CD4-positive, alpha-beta T cell treated with Interleukin-12 subunit alpha and Interleukin-12 subunit beta, for 1 hour (primary cell): ENCODE data around the gene TAX1BP1.
"Not testable (repeated sequence)": the region's sequence is repeated elsewhere in the genome, so short reads cannot be mapped to it uniquely, and the experiment has no call there.

Experiments used
- DNase-seq: peaks from one replicate; pipeline ENCODE4 v3.0.0-alpha.2; 2020

TAX1BP1 gene

DNA sequence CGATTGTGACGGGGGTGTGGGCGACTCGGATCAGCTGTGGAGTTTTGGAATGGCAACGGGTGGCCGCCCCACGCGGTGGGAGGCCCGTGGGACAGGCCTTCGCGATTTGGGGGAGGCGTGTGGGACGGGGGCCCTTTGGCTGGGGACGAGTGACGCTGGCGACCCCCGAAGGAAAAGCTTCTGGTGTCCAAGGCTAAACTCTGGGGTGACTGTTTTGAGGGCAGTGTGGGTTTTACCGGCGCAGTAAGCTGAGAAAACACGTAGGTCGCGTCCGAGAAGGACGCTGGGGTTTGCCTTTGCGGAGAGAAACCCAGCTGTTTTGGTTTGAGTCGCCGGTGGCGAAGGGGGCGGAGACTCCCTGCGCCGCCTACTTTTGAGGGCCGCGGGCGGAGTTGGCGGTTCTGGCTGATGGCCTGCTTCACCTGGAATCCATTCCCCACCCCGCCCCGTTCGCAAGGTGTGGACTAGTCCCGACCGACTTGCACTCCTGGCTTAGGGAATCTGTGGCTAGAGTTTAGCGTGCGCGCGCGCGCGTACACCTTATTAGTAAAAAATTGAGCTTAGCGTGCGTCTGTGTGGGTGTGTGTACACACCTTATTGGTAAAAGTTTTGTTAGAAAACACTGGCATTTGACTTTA lies 606 bp downstream of the TAX1BP1 start:
- peak; percentile 86 for DNase-seq

DNA sequence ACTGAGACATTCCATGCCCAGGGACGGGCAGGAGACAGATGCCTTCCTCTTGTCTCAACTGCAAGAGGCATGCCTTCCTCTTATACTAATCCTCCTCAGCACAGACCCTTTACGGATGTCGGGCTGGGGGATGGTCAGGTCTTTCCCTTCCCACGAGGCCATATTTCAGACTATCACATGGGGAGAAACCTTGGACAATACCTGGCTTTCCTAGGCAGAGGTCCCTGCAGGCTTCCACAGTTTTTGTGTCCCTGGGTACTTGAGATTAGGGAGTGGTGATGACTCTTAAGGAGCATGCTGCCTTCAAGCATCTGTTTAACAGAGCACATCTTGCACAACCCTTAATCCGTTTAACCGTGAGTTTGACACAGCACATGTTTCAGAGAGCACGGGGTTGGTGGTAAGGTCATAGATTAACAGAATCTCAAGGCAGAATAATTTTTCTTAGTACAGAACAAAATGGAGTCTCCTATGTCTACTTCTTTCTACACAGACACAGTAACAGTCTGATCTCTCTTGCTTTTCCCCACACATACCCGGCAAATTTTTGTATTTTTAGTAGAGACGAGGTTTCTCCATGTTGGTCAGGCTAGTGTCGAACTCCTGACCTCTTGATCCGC lies 2.2 kb downstream of the TAX1BP1 start:
- DNase-seq, result not testable (repeated sequence)

DNA sequence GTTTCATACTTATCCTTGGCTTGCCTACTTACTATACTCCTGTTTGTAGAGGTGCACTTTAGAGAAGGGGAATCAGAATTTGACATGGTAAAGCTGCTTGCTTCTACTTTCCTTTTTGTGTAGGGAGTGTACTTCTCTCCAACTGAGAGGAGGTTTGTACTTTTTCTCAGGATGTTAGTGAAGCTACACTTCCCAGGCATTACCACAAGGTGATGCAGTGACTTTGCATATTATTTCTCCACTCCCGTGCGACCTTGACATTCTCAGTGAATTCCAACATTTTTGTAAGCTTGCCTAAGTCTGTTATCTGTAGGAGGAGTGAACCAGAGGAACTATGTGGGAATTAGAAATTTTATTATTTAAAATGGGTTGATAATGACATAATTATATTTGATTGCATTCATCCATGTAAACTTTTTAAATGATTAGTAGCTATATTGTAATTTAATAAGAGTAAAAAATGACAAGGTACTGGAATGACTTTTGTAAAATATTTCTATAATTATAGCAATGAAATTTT lies 5.2 kb downstream of the TAX1BP1 start:
- DNase-seq, result no peak

DNA sequence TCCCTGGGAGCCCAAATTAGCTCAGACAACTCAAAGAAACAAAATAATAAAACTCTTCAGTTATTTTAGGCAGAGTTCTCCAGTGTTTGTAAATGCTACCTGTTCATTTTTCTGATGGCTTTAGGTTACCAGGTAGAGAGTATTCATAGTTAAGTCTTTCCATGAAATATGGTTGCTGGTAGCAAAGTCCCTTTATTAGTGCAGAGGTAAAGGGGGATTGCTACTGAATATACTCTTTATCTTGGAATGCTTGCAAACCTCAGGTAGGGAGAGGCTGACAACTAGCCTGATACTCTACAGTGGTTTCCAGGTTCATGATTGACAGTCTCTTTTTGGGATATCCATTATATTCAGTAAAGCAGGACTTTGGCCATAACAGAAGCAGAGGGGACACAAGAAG lies 6.5 kb downstream of the TAX1BP1 start:
- no peak for DNase-seq

- DNase-seq, result no peak
Observed at GRCh38 chr7:27746978-27747377, 7.0 kb downstream of the TAX1BP1 start.

GRCh38 chr7:27747589-27748368 lies 7.8 kb downstream of the TAX1BP1 start:
- DNase-seq, result no peak

DNA sequence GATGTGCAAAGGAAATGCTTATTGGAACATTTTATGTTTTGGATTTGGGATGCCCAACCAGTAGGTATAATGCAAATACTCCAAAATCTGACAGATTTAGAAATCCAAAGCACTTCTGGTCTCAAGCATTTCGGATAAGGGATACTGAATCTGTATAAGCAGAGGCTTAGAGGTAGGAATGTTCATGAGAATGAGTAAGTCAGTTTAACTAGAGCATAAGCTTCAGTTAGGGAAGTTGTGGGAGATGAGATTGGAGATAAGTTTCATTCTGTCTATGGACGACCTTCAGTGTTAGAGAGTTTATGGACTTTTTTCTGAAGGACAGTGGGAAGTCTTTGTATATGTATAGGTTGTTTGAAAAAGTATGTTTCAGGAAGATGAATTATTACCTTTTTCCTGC lies 10.4 kb downstream of the TAX1BP1 start:
- no peak for DNase-seq

DNA sequence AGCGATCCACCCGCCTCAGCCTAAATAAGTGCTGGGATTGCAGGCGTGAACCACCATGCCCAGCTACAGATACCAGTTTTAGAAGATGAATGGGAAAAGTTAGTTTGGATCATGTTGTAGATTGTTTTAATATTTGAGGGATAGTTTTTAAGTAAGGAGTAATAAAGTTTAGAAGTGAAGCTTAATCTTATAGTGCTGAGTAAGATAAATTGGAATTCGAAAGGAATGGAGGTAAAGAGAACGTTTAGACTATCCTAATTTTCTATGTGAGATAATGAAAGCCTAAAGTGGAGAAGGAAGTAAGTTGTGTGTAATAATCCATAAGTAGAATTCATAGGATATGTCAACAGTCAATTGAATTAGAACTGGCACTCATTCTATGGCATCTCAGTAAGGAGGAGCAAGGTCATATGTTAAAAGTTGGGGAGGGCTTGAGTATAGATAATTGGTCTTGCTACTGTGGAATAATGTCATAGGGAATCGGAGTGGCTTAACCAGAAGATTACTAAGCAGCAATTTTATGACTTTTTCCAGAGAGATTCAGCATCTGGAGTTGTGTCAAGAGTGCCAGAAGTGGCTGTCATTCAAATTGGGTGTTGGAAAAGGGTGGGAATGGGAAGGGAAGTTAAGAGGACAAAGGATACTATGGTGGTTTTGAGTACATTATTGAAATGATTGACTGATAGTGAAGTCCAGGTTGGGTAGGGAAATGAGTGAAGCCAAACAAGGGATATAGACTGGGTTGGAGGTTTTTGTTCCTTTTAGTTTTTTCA lies 12.1 kb downstream of the TAX1BP1 start:
- DNase-seq, result no peak

DNA sequence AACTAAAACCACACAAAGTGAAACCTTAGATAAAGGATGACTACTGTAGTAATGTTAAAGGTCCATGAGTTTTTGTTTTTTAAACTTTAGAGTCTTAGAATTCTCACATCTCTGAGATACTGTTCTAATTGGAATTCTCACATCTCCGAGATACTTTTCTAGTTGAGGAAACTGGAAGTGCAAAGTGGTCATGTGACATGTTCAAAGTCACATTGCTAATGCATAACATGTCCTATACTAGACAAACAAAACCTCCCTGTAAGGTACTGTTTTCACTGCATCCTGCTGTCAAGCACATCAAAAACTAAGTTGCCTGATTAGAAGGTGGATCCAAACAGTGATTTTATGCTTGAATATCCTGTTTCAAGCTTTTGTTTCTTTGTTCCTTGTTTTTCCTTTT lies 13.9 kb downstream of the TAX1BP1 start:
- DNase-seq, result no peak

GRCh38 chr7:27756298-27756697 lies 16.3 kb downstream of the TAX1BP1 start:
- DNase-seq, result no peak

GRCh38 chr7:27759491-27759890 lies 19.5 kb downstream of the TAX1BP1 start:
- DNase-seq, result no peak

DNA sequence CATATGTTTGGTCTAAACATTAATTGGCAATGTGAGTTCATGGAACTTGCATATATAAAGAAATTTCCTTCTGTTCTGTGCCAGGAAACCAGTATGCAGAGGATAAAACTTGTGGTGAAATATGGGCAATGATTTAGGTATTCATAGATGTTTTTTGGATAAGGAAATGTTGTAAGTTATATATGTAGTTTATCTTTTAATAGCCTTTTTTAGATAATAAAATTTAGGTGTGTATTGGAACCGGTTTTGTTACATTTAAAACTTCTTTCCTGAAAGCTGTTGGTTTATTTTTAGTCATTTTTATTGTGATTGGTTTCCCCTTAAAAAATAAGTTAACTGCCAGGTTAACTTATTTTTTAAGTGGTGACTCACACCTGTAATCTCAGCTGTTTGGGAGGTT lies 22.1 kb downstream of the TAX1BP1 start:
- DNase-seq, result no peak

- DNase-seq, result no peak
Observed at GRCh38 chr7:27763983-27764508, 24.1 kb downstream of the TAX1BP1 start.

DNA sequence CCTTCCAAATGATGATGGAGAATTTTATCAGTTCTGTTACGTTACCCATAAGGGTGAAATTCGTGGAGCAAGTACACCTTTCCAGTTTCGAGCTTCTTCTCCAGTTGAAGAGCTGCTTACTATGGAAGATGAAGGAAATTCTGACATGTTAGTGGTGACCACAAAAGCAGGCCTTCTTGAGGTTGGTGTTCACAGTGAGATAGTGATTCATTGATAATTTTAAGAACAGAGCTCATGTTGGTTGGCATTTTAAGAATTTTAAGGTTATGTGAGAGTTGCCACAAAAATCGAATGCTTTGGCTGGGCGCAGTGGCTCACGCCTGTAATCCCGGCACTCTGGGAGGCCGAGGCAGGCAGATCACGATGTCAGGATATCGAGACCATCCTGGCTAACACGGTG lies 25.9 kb downstream of the TAX1BP1 start:
- no peak for DNase-seq

DNA sequence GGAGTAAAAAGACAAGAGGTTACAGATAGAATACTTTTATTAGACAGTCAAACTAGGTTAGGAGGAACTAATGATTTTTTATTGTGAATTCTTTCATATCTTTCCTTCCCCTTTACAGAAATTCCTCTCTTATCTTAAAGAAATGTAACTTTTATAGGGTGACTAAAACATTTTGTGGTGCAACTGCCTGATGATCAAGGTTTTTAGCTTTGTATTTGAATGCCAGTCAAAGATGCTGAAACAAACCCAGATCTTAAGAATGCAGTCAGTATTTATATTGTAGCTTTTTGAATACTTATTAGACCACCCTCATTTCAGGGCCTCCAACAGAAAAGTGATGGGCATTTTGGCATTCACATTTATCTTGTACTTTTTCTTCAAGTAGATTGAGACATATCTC lies 27.4 kb downstream of the TAX1BP1 start:
- DNase-seq, result no peak

DNA sequence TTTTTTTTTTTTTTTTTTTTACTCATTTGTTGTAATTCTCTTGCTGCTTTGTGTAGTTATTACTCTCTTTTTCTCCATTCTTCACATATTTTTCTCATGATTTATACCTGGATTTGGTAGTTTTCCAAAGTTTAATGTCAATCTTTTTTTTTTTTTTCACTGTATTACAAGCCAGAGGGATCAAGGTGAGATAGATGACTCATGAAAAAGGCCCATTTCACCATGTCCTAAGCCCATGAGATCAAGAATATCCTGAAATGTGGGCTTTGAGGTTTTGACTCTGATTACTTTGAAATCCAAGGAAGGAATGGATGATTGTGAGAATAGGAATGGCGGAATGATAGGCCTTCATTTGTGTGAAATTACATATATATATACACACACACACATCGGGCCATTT lies 31.1 kb downstream of the TAX1BP1 start:
- no peak for DNase-seq

DNA sequence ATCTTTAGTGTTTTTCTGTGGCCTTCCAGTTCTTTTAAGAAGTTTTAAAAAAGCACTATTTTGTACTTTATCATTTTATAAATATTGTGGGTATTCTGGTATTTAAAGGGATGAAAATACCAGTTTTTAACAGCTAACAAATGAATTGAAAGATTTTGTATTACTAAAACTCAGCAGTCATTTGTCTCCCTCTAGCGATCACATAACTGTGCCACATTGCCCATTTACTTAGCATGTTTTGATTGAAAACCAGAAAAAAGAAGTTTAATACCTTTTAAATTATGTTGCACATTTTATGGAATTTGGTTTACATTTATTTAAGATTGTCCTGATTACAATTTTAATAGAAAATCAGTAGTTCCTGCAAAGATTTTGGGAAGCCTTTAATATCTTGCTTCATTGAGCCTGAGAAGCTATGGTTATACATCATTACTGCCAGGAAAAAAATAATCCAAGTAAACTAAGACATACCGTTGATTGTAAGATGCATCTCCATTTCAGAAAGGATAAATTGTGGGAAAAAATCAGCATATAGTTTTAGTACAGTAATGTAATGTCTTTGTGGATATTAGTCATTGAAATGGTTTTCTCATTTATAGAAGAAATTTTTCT lies 34.9 kb downstream of the TAX1BP1 start:
- peak; percentile 18 for DNase-seq

- no peak for DNase-seq
Observed at GRCh38 chr7:27775782-27776181, 35.8 kb downstream of the TAX1BP1 start.

DNA sequence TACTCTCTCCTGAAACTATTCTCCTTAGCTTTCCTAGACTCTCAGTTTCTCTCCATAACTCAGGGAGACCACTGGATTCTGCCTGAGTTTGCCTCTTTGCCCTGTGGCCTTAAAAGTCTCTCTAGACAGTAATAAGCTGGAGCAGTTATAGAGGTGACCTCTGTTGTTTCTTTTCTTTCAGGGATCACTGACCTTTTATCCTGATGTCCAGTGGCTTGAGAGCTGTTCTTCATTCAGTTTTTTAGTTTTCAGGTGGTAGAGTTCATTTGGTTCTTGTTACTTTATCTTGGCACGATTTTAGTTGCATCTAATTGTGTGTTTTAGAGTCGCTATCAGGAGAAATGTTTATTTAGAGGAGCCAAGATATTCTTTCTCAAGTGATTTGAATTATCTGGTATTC lies 37.7 kb downstream of the TAX1BP1 start:
- DNase-seq, result no peak

- DNase-seq, result no peak
Observed at GRCh38 chr7:27779873-27780272, 39.9 kb downstream of the TAX1BP1 start.

DNA sequence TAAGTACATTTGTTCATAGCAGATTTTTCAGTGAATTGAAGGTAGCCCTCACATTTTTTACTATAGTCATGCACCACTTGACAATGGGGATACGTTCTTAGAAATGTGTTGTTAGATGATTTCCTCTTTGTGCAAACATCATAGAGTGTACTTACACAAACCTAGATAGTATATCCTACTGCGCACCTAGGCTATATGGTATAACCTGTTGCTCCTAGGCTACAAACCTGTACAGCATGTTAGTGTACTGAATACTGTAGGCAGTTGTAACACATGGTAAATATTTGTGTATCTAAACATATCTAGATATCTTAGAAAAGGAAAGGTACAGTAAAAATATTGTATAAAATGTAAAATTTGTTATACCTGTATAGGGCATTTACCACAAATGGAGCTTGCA lies 41.2 kb downstream of the TAX1BP1 start:
- DNase-seq, result no peak

- DNase-seq, result no peak
Observed at GRCh38 chr7:27782849-27783248, 42.9 kb downstream of the TAX1BP1 start.
